ENCODE data around the gene CMC1. TPM values are rescaled to one million over a fixed set of nuclear protein-coding genes. Genes with fewer than 3 reads are reported as not detected.

CMC1 gene
- total and polyA plus RNA-seq, 2 experiments from 2014 or later = 22.6 to 45.8 TPM

DNA sequence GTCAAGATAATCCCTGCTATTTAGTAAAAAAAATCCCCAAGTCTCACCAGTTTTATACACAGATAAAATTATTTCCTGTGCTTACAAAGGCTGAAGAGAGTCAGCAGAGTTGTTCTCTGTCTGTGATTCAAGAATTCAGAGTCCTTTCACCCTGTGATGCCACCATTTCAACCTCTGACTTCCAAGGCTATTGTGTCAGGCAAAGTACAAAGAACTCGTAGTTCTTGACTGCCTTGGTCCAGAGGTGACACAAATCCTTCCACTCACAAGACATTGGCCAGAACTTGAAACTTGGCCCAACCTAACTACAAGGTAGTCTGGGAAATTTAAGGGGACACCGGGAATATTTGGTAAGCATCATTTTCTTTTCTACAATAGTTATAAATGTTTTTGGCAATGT, 34.9 kb upstream of the CMC1 start:
- DNase-seq (ENCODE audit: low spot score) = no peak
- Histone ChIP-seq H3K9me2 (replicated peaks; ENCODE audit: insufficient read depth) (no peaks in the 10 kb centered on the region), H3K27ac (no peak overlapping the region), H3K9me3 (ENCODE audit: low read depth) (no peaks in the 10 kb centered on the region), H3K4me3 (no peak overlapping the region), H3K4me2 (no peak overlapping the region), H3K4me1 (ENCODE audit: insufficient read depth) (no peaks in the 10 kb centered on the region), H4K20me1 (ENCODE audit: insufficient read depth, poor library complexity, severe bottlenecking) (no peaks in the 10 kb centered on the region), H3K36me3 (replicated peaks; ENCODE audit: insufficient read depth, low read depth) (no peaks in the 10 kb centered on the region), H2AFZ (no peak overlapping the region), H3K27me3 (no peaks in the 10 kb centered on the region), H3K79me2 (no peaks in the 10 kb centered on the region)
- 76% methylated on average over 2 of the region's 2 CpGs for WGBS (ENCODE audit: low lambda C conversion rate, missing lambda C conversion rate)
- TF ChIP-seq, protein P1, sequence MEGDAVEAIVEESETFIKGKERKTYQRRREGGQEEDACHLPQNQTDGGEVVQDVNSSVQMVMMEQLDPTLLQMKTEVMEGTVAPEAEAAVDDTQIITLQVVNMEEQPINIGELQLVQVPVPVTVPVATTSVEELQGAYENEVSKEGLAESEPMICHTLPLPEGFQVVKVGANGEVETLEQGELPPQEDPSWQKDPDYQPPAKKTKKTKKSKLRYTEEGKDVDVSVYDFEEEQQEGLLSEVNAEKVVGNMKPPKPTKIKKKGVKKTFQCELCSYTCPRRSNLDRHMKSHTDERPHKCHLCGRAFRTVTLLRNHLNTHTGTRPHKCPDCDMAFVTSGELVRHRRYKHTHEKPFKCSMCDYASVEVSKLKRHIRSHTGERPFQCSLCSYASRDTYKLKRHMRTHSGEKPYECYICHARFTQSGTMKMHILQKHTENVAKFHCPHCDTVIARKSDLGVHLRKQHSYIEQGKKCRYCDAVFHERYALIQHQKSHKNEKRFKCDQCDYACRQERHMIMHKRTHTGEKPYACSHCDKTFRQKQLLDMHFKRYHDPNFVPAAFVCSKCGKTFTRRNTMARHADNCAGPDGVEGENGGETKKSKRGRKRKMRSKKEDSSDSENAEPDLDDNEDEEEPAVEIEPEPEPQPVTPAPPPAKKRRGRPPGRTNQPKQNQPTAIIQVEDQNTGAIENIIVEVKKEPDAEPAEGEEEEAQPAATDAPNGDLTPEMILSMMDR (IDR thresholded peaks at IDR 0.05; ENCODE audit: poor library complexity) = no peak
- TF ChIP-seq EZH2 (IDR thresholded peaks at IDR 0.05; ENCODE audit: borderline replicate concordance) = no peak
- no peak for TF ChIP-seq EZH2phosphoT487 (IDR thresholded peaks at IDR 0.05; ENCODE audit: low read depth, severe bottlenecking, unreplicated experiment)

DNA sequence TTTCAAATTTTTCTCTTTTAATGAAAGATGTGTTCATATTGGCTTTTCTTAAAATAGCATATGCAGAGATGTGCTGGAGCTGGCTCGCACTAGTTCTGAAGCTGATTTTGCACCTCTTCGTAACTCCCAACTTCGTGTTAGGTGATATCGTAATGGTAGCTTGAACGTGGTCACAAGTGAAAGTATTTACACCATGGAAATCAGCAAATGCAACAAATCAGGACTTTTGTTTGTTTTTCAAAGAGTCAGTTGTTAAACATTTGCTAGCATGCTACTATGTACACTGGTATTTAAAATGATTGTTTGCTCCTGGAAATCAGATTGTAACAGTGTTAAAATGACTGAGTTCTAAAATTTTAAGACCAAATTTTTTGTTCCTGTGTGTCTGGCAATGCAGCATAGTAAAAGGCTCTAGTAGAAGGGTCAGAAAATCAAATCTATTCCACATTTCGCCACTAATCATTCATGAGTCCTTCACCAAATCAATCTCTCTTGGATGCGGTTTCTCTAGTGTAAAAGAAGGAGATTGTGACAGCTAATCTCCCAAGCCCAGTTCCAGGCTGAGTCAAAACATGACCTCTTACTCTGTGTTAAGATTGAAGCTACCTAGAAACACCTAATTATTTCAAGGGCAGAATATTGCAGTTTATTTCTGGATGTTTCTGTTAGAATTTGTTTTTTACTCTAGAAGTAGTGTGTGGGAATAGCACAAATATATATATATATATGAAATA, 34.3 kb upstream of the CMC1 start:
- 75% methylated on average over 7 of the region's 7 CpGs for WGBS (ENCODE audit: low lambda C conversion rate, missing lambda C conversion rate)
- H3K4me2 ChIP-seq = no peak overlapping the region
- no peaks in the 10 kb centered on the region for H3K27me3 ChIP-seq

DNA sequence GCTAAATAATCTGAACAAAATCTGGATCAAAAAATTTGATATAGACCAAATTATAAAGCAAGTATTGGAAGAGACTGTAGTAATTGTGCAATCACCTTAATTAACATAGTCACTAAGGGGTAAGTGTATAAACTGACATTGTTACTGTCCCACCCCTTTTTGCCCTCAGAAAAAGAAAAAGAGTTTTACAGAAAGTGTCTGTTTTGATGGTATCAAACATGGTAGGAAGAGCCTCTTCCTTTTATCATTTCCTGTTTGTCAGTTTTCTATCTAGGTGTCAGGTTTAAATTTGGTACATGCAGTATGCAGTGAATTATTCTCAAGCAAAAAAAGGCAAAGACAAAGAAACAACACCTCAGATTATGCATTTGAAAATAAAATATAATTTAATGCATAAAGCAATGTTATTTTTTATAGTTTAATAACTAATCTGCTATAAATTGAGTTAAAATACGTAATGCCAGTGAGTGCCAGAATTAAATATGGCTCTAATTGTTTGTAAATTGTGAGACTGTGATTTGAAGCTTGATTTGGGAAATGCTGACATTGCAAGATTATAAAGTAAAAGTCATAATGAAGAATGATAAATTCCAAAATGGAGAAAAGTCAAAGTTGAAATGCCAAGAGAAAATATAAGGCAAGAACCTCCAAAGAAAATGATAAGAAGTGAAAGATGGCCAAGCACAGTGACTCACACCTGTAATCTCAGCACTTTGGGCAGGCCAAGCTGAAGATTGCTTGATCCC, 30.3 kb upstream of the CMC1 start:
- no peaks in the 10 kb centered on the region for H3K9me2 ChIP-seq (replicated peaks; ENCODE audit: insufficient read depth)
- no peak for TF ChIP-seq EZH2 (IDR thresholded peaks at IDR 0.05; ENCODE audit: borderline replicate concordance)
- no peak for TF ChIP-seq EZH2phosphoT487 (IDR thresholded peaks at IDR 0.05; ENCODE audit: low read depth, severe bottlenecking, unreplicated experiment)
- TF ChIP-seq, protein P1 (IDR thresholded peaks at IDR 0.05; ENCODE audit: poor library complexity) = no peak
- no peak overlapping the region for H3K27ac ChIP-seq
- no peaks in the 10 kb centered on the region for H3K36me3 ChIP-seq (replicated peaks; ENCODE audit: insufficient read depth, low read depth)
- H3K27me3 ChIP-seq = no peaks in the 10 kb centered on the region
- WGBS (ENCODE audit: low lambda C conversion rate, missing lambda C conversion rate) = 89% methylated on average over 1 of the region's 1 CpG
- H3K4me1 ChIP-seq (ENCODE audit: insufficient read depth) = no peaks in the 10 kb centered on the region
- H4K20me1 ChIP-seq (ENCODE audit: insufficient read depth, poor library complexity, severe bottlenecking) = no peaks in the 10 kb centered on the region
- H2AFZ ChIP-seq = no peak overlapping the region
- DNase-seq (ENCODE audit: low spot score) = no peak
- no peak overlapping the region for H3K4me2 ChIP-seq
- H3K9me3 ChIP-seq (ENCODE audit: low read depth) = no peaks in the 10 kb centered on the region
- H3K4me3 ChIP-seq = no peak overlapping the region
- H3K79me2 ChIP-seq = no peaks in the 10 kb centered on the region

More for the DNA sequence above, 34.3 kb upstream of the CMC1 start:
- DNase-seq (ENCODE audit: low spot score) = no peak
- H3K36me3 ChIP-seq (replicated peaks; ENCODE audit: insufficient read depth, low read depth) = no peaks in the 10 kb centered on the region
- H3K9me3 ChIP-seq (ENCODE audit: low read depth) = no peaks in the 10 kb centered on the region
- no peaks in the 10 kb centered on the region for H3K4me1 ChIP-seq (ENCODE audit: insufficient read depth)
- H3K4me3 ChIP-seq = no peak overlapping the region
- no peak overlapping the region for H3K27ac ChIP-seq
- TF ChIP-seq EZH2 (IDR thresholded peaks at IDR 0.05; ENCODE audit: borderline replicate concordance) = no peak
- TF ChIP-seq, protein P1 (IDR thresholded peaks at IDR 0.05; ENCODE audit: poor library complexity) = no peak
- no peak for TF ChIP-seq EZH2phosphoT487 (IDR thresholded peaks at IDR 0.05; ENCODE audit: low read depth, severe bottlenecking, unreplicated experiment)
- H3K9me2 ChIP-seq (replicated peaks; ENCODE audit: insufficient read depth) = no peaks in the 10 kb centered on the region
- H2AFZ ChIP-seq = no peak overlapping the region
- no peaks in the 10 kb centered on the region for H3K79me2 ChIP-seq
- no peaks in the 10 kb centered on the region for H4K20me1 ChIP-seq (ENCODE audit: insufficient read depth, poor library complexity, severe bottlenecking)

Measured in hepatocyte (in vitro differentiated cells).